GM12865 (cell line): ENCODE data around the gene LSM4.
"Not testable (repeated sequence)": the region's sequence is repeated elsewhere in the genome, so short reads cannot be mapped to it uniquely, and the experiment has no call there.

ENCODE experiments used
- DNase-seq: peaks from one replicate; pipeline ENCODE4 v3.0.0; 2010; ENCODE audit warnings: low read depth
- H3K4me3 ChIP-seq: 2 replicates; pipeline ENCODE4 v1.5.1; 2011; ENCODE audit warnings: mild to moderate bottlenecking, low read depth, low read length, control low read depth
- CTCF ChIP-seq: IDR thresholded peaks from 2 replicates; pipeline ENCODE4 v1.5.1; 2011; ENCODE audit warnings: low read length, control low read depth, low read depth, inconsistent platforms; ENCODE audit not compliant: insufficient read depth; ENCODE audit errors: missing control alignments

LSM4 gene

GRCh38 chr19:18329035-18329376, 6.1 kb upstream of the LSM4 start:
- peak overlapping the region; percentile 53 for H3K4me3 ChIP-seq
- no peak for DNase-seq
- TF ChIP-seq CTCF: no peak

GRCh38 chr19:18328340-18329034, 5.6 kb upstream of the LSM4 start:
- DNase-seq: peak; percentile 96
- peak; percentile 84 for TF ChIP-seq CTCF
- peak overlapping the region; percentile 53 for H3K4me3 ChIP-seq

- no peak for DNase-seq
- H3K4me3 ChIP-seq: no peak overlapping the region
- no peak for TF ChIP-seq CTCF
Measured at GRCh38 chr19:18326772-18327171, 3.9 kb upstream of the LSM4 start.

- H3K4me3 ChIP-seq, DNase-seq: not testable (repeated sequence)
Measured at GRCh38 chr19:18324373-18324731, 1.5 kb upstream of the LSM4 start.

- peak overlapping the region; percentile 82 for H3K4me3 ChIP-seq
- TF ChIP-seq CTCF: peak; percentile 19
- DNase-seq: peak; percentile 79
Measured at GRCh38 chr19:18322318-18322758, 538 bp downstream of the LSM4 start.

GRCh38 chr19:18321734-18322102, 1.2 kb downstream of the LSM4 start:
- peak overlapping the region; percentile 82 for H3K4me3 ChIP-seq
- TF ChIP-seq CTCF: no peak
- peak; percentile 68 for DNase-seq

GRCh38 chr19:18320865-18321733, 1.8 kb downstream of the LSM4 start:
- DNase-seq: no peak
- peak overlapping the region; percentile 82 for H3K4me3 ChIP-seq

More at GRCh38 chr19:18320865-18321733, 1.8 kb downstream of the LSM4 start:
- TF ChIP-seq CTCF: no peak
